ENCODE measurements around the gene MYH3.

The MYH3 gene

GRCh38 chr17:10687499-10687898, 30.4 kb upstream of the MYH3 start:
- DNase-seq (ENCODE audit: low read depth): no peak
- TF ChIP-seq, protein P1, sequence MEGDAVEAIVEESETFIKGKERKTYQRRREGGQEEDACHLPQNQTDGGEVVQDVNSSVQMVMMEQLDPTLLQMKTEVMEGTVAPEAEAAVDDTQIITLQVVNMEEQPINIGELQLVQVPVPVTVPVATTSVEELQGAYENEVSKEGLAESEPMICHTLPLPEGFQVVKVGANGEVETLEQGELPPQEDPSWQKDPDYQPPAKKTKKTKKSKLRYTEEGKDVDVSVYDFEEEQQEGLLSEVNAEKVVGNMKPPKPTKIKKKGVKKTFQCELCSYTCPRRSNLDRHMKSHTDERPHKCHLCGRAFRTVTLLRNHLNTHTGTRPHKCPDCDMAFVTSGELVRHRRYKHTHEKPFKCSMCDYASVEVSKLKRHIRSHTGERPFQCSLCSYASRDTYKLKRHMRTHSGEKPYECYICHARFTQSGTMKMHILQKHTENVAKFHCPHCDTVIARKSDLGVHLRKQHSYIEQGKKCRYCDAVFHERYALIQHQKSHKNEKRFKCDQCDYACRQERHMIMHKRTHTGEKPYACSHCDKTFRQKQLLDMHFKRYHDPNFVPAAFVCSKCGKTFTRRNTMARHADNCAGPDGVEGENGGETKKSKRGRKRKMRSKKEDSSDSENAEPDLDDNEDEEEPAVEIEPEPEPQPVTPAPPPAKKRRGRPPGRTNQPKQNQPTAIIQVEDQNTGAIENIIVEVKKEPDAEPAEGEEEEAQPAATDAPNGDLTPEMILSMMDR (conservative IDR thresholded peaks at IDR 0.05; ENCODE audit: low read depth, low read length): no peak
- H3K4me3 ChIP-seq (ENCODE audit: low read length): no peak overlapping the region

GRCh38 chr17:10683853-10684252, 26.7 kb upstream of the MYH3 start:
- no peak overlapping the region for H3K4me3 ChIP-seq (ENCODE audit: low read length)
- TF ChIP-seq, protein P1 (conservative IDR thresholded peaks at IDR 0.05; ENCODE audit: low read depth, low read length): peak; percentile 59
- no peak for DNase-seq (ENCODE audit: low read depth)

GRCh38 chr17:10681866-10682446, 24.8 kb upstream of the MYH3 start:
- TF ChIP-seq, protein P1 (conservative IDR thresholded peaks at IDR 0.05; ENCODE audit: low read depth, low read length): no peak
- H3K4me3 ChIP-seq (ENCODE audit: low read length): no peak overlapping the region
- DNase-seq (ENCODE audit: low read depth): peak; percentile 51

DNA sequence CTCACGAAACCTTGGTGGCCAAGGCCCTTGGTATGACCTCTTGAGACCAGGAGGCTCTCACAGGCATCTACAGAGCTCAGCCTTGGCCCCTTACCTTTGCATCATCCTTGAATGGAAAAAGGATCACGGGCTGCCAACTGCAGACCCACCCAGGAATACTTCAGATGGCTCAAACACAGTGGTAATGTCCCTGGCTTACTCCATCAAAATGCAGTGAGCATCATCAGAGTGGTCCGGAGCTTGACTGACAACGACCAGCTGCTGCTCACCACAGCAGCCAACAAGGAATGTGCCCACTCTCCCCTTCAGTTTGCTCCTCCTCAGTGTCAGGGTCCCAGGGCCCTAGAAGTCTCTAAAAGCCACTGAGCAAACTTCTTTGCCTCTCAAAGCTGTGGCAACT, 17.6 kb upstream of the MYH3 start:
- TF ChIP-seq, protein P1 (conservative IDR thresholded peaks at IDR 0.05; ENCODE audit: low read depth, low read length): no peak
- no peak for DNase-seq (ENCODE audit: low read depth)
- H3K4me3 ChIP-seq (ENCODE audit: low read length): no peak overlapping the region

DNA sequence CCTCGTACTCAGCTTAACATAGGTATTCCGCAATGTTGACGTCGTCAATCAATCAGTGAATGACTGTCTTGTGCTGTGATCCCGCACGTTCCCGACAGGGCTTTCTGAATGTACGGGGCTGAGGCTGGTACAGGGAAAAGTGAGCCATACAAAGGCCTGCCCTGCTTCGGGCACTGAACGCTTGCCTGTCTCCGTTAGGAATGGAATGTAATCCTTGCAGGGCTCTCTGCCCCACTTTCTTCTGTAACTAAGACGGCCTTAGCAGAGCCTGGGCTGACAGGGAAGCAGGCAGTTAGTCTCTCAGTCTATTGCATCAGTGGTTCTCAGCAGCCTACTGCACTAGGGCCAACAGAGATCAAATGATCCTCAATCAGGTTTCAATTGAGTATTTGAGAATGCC, 16.2 kb upstream of the MYH3 start:
- TF ChIP-seq, protein P1 (conservative IDR thresholded peaks at IDR 0.05; ENCODE audit: low read depth, low read length): no peak
- DNase-seq (ENCODE audit: low read depth): peak; percentile 51
- H3K4me3 ChIP-seq (ENCODE audit: low read length): no peak overlapping the region

GRCh38 chr17:10668775-10669174, 11.7 kb upstream of the MYH3 start:
- TF ChIP-seq, protein P1 (conservative IDR thresholded peaks at IDR 0.05; ENCODE audit: low read depth, low read length): no peak
- peak; percentile 51 for DNase-seq (ENCODE audit: low read depth)
- H3K4me3 ChIP-seq (ENCODE audit: low read length): no peak overlapping the region

DNA sequence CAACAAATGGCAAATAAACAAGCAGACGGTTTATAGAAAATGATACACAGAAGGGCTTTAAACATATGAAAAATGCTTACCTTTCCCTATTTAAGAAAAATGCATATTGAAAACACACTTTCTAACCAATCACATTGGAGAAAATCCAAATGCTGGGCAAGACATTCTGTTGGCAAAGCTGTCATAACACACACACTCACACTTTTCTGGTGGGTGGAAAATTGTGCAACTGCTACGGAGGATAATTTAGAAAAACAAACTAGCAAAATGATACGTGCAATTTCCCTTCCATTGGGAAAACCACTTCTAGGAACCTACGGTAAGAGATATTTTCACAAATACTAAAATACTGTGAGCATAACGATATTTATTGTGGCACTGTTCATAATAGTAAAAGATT, 9.8 kb upstream of the MYH3 start:
- no peak overlapping the region for H3K4me3 ChIP-seq (ENCODE audit: low read length)
- TF ChIP-seq, protein P1 (conservative IDR thresholded peaks at IDR 0.05; ENCODE audit: low read depth, low read length): no peak
- no peak for DNase-seq (ENCODE audit: low read depth)

Data from retinal pigment epithelial cell (primary cell).